H9 (cell line): ENCODE data around the gene CEP131. TPM values are rescaled to one million over a fixed set of nuclear protein-coding genes. Genes with fewer than 3 reads are reported as not detected.

Experiments used
- DNase-seq: peaks from one replicate; pipeline ENCODE4 v3.0.0-alpha.2; 2017
- H2AFZ ChIP-seq: one replicate; pipeline ENCODE4 v1.6.1; 2013; ENCODE audit warnings: mild to moderate bottlenecking, low read length, control low read depth, moderate library complexity
- H2AK5ac ChIP-seq: 2 replicates; pipeline ENCODE4 v1.6.1; 2013; ENCODE audit warnings: low read length, control low read depth, mixed read lengths; ENCODE audit not compliant: insufficient read length
- H2BK120ac ChIP-seq: one replicate; pipeline ENCODE4 v1.6.1; 2013; ENCODE audit warnings: low read depth, mild to moderate bottlenecking, low read length, control low read depth, inconsistent platforms; ENCODE audit not compliant: poor library complexity, severe bottlenecking
- H2BK12ac ChIP-seq: 2 replicates; pipeline ENCODE4 v1.6.1; 2013; ENCODE audit warnings: low read length, control low read depth, mixed read lengths, low read depth; ENCODE audit not compliant: insufficient read length
- H2BK15ac ChIP-seq: 2 replicates; pipeline ENCODE4 v1.6.1; 2013; ENCODE audit warnings: low read depth, low read length, control low read depth
- H2BK20ac ChIP-seq: one replicate; pipeline ENCODE4 v1.6.1; 2013; ENCODE audit warnings: low read depth, mild to moderate bottlenecking, low read length, control low read depth, inconsistent platforms; ENCODE audit not compliant: poor library complexity, severe bottlenecking
- H2BK5ac ChIP-seq: 2 replicates; pipeline ENCODE4 v1.6.1; 2013; ENCODE audit warnings: low read length, control low read depth, mixed read lengths; ENCODE audit not compliant: insufficient read length
- H3K14ac ChIP-seq: 2 replicates; pipeline ENCODE4 v1.6.1; 2013; ENCODE audit warnings: low read length, control low read depth; ENCODE audit not compliant: insufficient read depth
- H3K18ac ChIP-seq: 2 replicates; pipeline ENCODE4 v1.6.1; 2013; ENCODE audit warnings: low read depth, mild to moderate bottlenecking, mixed read lengths, low read length, control low read depth; ENCODE audit not compliant: insufficient read length
- H3K23ac ChIP-seq: 2 replicates; pipeline ENCODE4 v1.6.1; 2013; ENCODE audit warnings: low read length, control low read depth, mixed read lengths, low read depth; ENCODE audit not compliant: insufficient read length
- H3K23me2 ChIP-seq: 2 replicates; pipeline ENCODE4 v1.6.1; 2013; ENCODE audit warnings: low read depth, mild to moderate bottlenecking, mixed read lengths, low read length, control low read depth; ENCODE audit not compliant: insufficient read length, poor library complexity, severe bottlenecking
- H3K27ac ChIP-seq: 2 replicates; pipeline ENCODE4 v1.5.1; 2013; ENCODE audit warnings: low read length, control low read depth, mixed read lengths, low read depth; ENCODE audit not compliant: insufficient read length
- H3K27me3 ChIP-seq: 2 replicates; pipeline ENCODE4 v1.6.1; 2013; ENCODE audit warnings: low read length, control low read depth, inconsistent platforms; ENCODE audit not compliant: insufficient read depth
- H3K4ac ChIP-seq: 2 replicates; pipeline ENCODE4 v1.6.1; 2013; ENCODE audit warnings: low read depth, mild to moderate bottlenecking, control low read depth, inconsistent platforms, low read length, moderate library complexity
- H3K4me1 ChIP-seq: 2 replicates; pipeline ENCODE4 v1.6.1; 2013; ENCODE audit warnings: low read length, control low read depth, inconsistent platforms; ENCODE audit not compliant: insufficient read depth
- H3K4me2 ChIP-seq: 2 replicates; pipeline ENCODE4 v1.6.1; 2013; ENCODE audit warnings: low read length, control low read depth, mixed read lengths; ENCODE audit not compliant: insufficient read length, insufficient read depth
- H3K56ac ChIP-seq: 2 replicates; pipeline ENCODE4 v1.6.1; 2013; ENCODE audit warnings: low read depth, mild to moderate bottlenecking, mixed read lengths, low read length, control low read depth; ENCODE audit not compliant: insufficient read length
- H3K79me1 ChIP-seq: 2 replicates; pipeline ENCODE4 v1.6.1; 2013; ENCODE audit warnings: low read depth, mild to moderate bottlenecking, moderate library complexity, low read length, control low read depth, inconsistent platforms; ENCODE audit not compliant: insufficient read depth, poor library complexity, severe bottlenecking
- H3K79me2 ChIP-seq: 2 replicates; pipeline ENCODE4 v1.6.1; 2013; ENCODE audit warnings: low read length, control low read depth, inconsistent platforms; ENCODE audit not compliant: insufficient read depth
- H3K9ac ChIP-seq: 2 replicates; pipeline ENCODE4 v1.6.1; 2013; ENCODE audit warnings: low read length, control low read depth, mixed read lengths; ENCODE audit not compliant: insufficient read length; ENCODE audit errors: extremely low read depth
- H3K9me3 ChIP-seq: one replicate; pipeline ENCODE4 v1.6.1; 2013; ENCODE audit warnings: low read depth, low read length, inconsistent platforms; ENCODE audit not compliant: control insufficient read depth
- H3T11ph ChIP-seq: one replicate; pipeline ENCODE4 v1.6.1; 2013; ENCODE audit warnings: mild to moderate bottlenecking, low read length, control low read depth, inconsistent platforms
- H4K20me1 ChIP-seq: one replicate; pipeline ENCODE4 v1.6.1; 2013; ENCODE audit not compliant: control insufficient read depth, insufficient read length, insufficient read depth
- H4K5ac ChIP-seq: 2 replicates; pipeline ENCODE4 v1.6.1; 2013; ENCODE audit warnings: low read depth, mild to moderate bottlenecking, mixed read lengths, low read length, control low read depth; ENCODE audit not compliant: insufficient read length
- H4K8ac ChIP-seq: replicated peaks from 2 replicates; pipeline ENCODE4 v1.6.1; 2013; ENCODE audit warnings: low read length, control low read depth, mixed read lengths, low read depth; ENCODE audit not compliant: insufficient read length
- H4K91ac ChIP-seq: 2 replicates; pipeline ENCODE4 v1.6.1; 2013; ENCODE audit warnings: low read depth, mild to moderate bottlenecking, moderate library complexity, mixed read lengths, low read length, control low read depth; ENCODE audit not compliant: insufficient read length
- H3K27ac Mint-ChIP-seq, 3 experiments: 2 replicates in 2 of 3; 3 replicates in 1 of 3; pipeline ENCODE4 v1.8.0; 2020 to 2021; ENCODE audit warnings: mixed read lengths in 3 of 3, mild to moderate bottlenecking in 1 of 3, moderate library complexity in 1 of 3
- H3K27me3 Mint-ChIP-seq: 2 replicates; pipeline ENCODE4 v1.8.0; 2021; ENCODE audit warnings: low read depth, mild to moderate bottlenecking, moderate library complexity, mixed read lengths
- H3K36me3 Mint-ChIP-seq, 3 experiments: 2 replicates in 2 of 3; 3 replicates in 1 of 3; pipeline ENCODE4 v1.8.0; 2020 to 2021; ENCODE audit warnings: low read depth in 3 of 3, mixed read lengths in 3 of 3; ENCODE audit not compliant: insufficient read depth in 1 of 3
- H3K4me1 Mint-ChIP-seq, 2 experiments: 2 replicates each; pipeline ENCODE4 v1.8.0; 2020; ENCODE audit warnings: mixed read lengths in 2 of 2
- H3K4me3 Mint-ChIP-seq, 2 experiments: 2 replicates in 1 of 2; 3 replicates in 1 of 2; pipeline ENCODE4 v1.8.0; 2020 to 2021; ENCODE audit warnings: mild to moderate bottlenecking in 2 of 2, mixed read lengths in 2 of 2, moderate library complexity in 1 of 2
- H3K9me3 Mint-ChIP-seq, 2 experiments: 2 replicates in 1 of 2; 3 replicates in 1 of 2; pipeline ENCODE4 v1.8.0; 2020; ENCODE audit warnings: mild to moderate bottlenecking in 2 of 2, mixed read lengths in 2 of 2, moderate library complexity in 1 of 2
- WGBS: extraction: QIAGEN DNeasy Blood & Tissue Kit; methylation state at CpG from one replicate; pipeline ENCODE4 v1.1.7; 2013; ENCODE audit warnings: missing lambda C conversion rate, low lambda C conversion rate, mixed read lengths; ENCODE audit not compliant: insufficient read length; ENCODE audit errors: extremely low coverage; 5-methylcytosine and 5-hydroxymethylcytosine counted together
- total RNA-seq: library from RNA; stranded (reverse); gene quantifications from 2 replicates; pipeline ENCODE4 v1.2.1, GENCODE V29; 2021
- TF ChIP-seq, protein P1 (sequence below): fragments of 200-600 bp; sonication (generic); conservative IDR thresholded peaks from 3 replicates; pipeline ENCODE4 v1.8.0; 2021; ENCODE audit warnings: antibody characterized with exemption, mild to moderate bottlenecking

Gene CEP131
- total RNA-seq, 1 experiment from 2014 or later, result 16.3 TPM

- Histone ChIP-seq H3K9ac (peak overlapping the region; percentile 89), H2BK20ac (no peak overlapping the region), H3K14ac (peak overlapping the region; percentile 28; the same call in 1 of the 2 replicates), H3K56ac (no peak overlapping the region), H2AFZ (no peak overlapping the region), H2BK15ac (no peak overlapping the region), H3K27ac (no peak overlapping the region), H3K23ac (no peak overlapping the region), H2AK5ac (no peak overlapping the region), H3K9me3 (no peaks in the 10 kb centered on the region), H2BK120ac (no peak overlapping the region), H3K79me1 (peaks cover 3% of the 10 kb centered on the region), H3K18ac (no peak overlapping the region), H3K79me2 (peaks cover 4% of the 10 kb centered on the region), H2BK5ac (no peak overlapping the region), H2BK12ac (no peak overlapping the region), H4K20me1 (peaks cover 3% of the 10 kb centered on the region), H3K27me3 (no peaks in the 10 kb centered on the region), H4K91ac (no peak overlapping the region), H3K4me2 (peak overlapping the region; percentile 94), H4K8ac (no peak overlapping the region), H3T11ph (no peak overlapping the region), H3K4ac (no peak overlapping the region), H4K5ac (no peak overlapping the region), H3K23me2 (peaks cover 12% of the 10 kb centered on the region), H3K4me1 (no peaks in the 10 kb centered on the region)
- Mint-ChIP-seq H3K36me3 (peaks cover 3 to 15% (median 9%) of the 10 kb centered on the region in 3 experiments; a peak in 6 of 7 replicates), H3K27ac (peak overlapping the region; percentile 66 to 96 (median 92); a peak in 5 of 7 replicates), H3K4me3 (peak overlapping the region; percentile 93 to 97), H3K27me3 (peaks cover 2% of the 10 kb centered on the region), H3K4me1 (peaks cover 19 to 32% of the 10 kb centered on the region in 2 experiments), H3K9me3 (no peaks in the 10 kb centered on the region; a peak in 2 of 5 replicates)
- WGBS, result no CpG with 5 or more reads among the region's 37 CpGs
- TF ChIP-seq, protein P1, sequence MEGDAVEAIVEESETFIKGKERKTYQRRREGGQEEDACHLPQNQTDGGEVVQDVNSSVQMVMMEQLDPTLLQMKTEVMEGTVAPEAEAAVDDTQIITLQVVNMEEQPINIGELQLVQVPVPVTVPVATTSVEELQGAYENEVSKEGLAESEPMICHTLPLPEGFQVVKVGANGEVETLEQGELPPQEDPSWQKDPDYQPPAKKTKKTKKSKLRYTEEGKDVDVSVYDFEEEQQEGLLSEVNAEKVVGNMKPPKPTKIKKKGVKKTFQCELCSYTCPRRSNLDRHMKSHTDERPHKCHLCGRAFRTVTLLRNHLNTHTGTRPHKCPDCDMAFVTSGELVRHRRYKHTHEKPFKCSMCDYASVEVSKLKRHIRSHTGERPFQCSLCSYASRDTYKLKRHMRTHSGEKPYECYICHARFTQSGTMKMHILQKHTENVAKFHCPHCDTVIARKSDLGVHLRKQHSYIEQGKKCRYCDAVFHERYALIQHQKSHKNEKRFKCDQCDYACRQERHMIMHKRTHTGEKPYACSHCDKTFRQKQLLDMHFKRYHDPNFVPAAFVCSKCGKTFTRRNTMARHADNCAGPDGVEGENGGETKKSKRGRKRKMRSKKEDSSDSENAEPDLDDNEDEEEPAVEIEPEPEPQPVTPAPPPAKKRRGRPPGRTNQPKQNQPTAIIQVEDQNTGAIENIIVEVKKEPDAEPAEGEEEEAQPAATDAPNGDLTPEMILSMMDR, result no peak
- DNase-seq, result no peak
Observed at GRCh38 chr17:81239714-81240555, 17.2 kb upstream of the CEP131 start.
